ENCODE measurements around the gene ANHX.

The ANHX gene

DNA sequence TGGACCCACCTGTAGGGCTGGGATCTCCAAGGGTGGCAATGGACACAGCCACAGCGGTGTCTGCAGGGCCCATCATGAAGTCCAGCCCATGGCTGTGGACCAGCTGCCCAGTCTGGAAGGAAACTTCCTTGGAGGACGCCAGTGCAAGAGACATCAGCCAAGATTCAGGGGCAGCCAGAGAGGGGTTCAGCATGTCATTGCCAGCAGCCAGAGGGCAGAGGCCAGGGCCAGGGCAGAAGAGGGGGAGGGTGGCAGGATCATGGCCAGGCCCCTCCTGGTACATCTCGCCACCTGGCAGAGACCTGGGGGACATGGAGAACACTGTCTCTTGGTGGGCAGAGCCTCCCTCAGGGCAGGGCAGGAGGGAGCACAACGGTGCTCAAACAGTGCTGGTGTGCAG is 10.2 kb downstream of the ANHX start:
- TF ChIP-seq, protein P1, sequence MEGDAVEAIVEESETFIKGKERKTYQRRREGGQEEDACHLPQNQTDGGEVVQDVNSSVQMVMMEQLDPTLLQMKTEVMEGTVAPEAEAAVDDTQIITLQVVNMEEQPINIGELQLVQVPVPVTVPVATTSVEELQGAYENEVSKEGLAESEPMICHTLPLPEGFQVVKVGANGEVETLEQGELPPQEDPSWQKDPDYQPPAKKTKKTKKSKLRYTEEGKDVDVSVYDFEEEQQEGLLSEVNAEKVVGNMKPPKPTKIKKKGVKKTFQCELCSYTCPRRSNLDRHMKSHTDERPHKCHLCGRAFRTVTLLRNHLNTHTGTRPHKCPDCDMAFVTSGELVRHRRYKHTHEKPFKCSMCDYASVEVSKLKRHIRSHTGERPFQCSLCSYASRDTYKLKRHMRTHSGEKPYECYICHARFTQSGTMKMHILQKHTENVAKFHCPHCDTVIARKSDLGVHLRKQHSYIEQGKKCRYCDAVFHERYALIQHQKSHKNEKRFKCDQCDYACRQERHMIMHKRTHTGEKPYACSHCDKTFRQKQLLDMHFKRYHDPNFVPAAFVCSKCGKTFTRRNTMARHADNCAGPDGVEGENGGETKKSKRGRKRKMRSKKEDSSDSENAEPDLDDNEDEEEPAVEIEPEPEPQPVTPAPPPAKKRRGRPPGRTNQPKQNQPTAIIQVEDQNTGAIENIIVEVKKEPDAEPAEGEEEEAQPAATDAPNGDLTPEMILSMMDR (IDR thresholded peaks at IDR 0.05; ENCODE audit: extremely low read depth, insufficient read depth, missing control alignments): no peak
- no peak for DNase-seq (ENCODE audit: low spot score)
- in situ Hi-C loops (cut with MboI; ENCODE audit: low pct_unique_long_range_greater_than_20kb, low sequenced_read_pairs, unreplicated experiment): no loop called here

DNA sequence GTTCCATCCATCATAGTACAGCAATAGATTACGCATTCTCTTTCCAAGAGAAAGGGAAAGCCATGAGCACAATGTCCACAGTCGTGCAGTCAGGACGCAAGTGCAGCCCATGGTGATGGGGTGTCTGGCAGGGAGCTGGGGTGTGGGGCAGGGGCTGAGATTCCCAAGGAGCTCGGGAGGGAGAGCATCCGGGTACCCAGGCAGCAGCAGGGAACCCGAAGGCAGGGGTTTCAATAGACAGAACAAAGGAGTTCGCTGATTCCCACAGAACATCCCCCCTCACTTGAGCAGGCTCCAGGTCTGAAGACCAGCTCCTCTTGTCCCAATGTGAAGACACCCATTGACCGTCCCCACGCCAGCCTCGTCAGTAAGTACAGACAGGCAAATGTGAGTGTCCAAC is 13.5 kb downstream of the ANHX start:
- no peak for DNase-seq (ENCODE audit: low spot score)
- in situ Hi-C loops (cut with MboI; ENCODE audit: low pct_unique_long_range_greater_than_20kb, low sequenced_read_pairs, unreplicated experiment): no loop called here
- TF ChIP-seq, protein P1 (IDR thresholded peaks at IDR 0.05; ENCODE audit: extremely low read depth, insufficient read depth, missing control alignments): no peak

DNA sequence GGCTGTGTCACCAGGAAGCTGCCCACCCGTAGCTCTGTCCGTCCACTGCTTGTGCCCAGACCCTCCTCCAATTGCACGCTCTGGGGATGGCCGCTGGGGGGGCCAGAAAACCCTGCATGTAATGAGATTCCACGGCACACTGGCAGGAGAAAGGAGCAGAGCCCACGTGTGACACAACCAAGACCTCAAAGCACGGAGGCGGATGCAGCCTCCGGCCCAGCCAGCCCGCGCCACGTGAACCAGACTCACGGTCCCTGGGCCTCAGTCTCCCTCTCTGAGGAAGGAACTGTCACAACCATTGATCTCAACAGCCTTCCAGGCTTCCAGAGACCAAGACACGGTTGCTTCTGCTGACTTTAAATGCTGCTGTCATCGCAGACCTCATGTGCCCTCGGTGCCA is 14.4 kb downstream of the ANHX start:
- in situ Hi-C loops (cut with MboI; ENCODE audit: low pct_unique_long_range_greater_than_20kb, low sequenced_read_pairs, unreplicated experiment): no loop called here
- no peak for DNase-seq (ENCODE audit: low spot score)
- TF ChIP-seq, protein P1 (IDR thresholded peaks at IDR 0.05; ENCODE audit: extremely low read depth, insufficient read depth, missing control alignments): no peak

DNA sequence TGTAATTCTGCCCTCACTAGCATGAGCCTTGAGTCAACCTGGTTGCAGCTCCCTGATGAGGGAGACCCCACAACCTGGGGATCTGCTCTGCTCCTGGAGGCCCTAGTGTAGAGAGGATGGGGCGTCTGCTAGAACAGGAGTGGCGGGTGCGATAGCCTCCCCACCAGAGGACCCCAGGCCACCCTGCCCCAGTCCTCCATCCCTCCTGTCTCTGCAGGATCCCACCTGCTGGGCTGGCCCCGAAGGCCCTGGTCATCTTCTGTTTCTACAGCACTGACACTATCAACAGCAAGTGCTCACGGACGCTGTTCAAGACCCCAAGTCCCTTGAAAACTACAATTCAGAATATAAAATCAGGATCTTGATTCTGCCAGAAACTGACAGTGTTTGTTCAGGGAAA is 15.2 kb downstream of the ANHX start:
- no peak for DNase-seq (ENCODE audit: low spot score)
- TF ChIP-seq, protein P1 (IDR thresholded peaks at IDR 0.05; ENCODE audit: extremely low read depth, insufficient read depth, missing control alignments): no peak
- in situ Hi-C loops (cut with MboI; ENCODE audit: low pct_unique_long_range_greater_than_20kb, low sequenced_read_pairs, unreplicated experiment): no loop called here

DNA sequence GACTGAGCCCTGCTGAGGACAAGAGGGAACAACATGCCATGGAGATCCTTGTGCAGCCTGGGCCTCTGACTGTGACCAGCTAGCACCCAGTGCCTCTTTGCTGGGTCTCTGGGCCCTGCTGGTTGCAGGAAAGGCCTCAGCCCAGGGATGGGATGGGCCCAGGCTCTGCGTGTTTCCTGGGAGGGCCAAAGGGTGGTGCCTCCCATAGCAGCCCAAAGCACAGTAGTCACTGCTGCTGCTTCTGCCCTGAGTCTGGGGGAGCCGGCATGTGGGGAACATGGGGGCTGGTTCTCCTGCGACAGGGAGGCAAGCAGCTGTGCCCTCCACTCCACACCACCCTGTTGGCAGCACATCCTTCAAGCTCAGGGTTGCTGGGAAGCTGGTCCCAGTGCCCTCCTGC is 18.5 kb downstream of the ANHX start:
- in situ Hi-C loops (cut with MboI; ENCODE audit: low pct_unique_long_range_greater_than_20kb, low sequenced_read_pairs, unreplicated experiment): no loop called here
- no peak for DNase-seq (ENCODE audit: low spot score)
- TF ChIP-seq, protein P1 (IDR thresholded peaks at IDR 0.05; ENCODE audit: extremely low read depth, insufficient read depth, missing control alignments): no peak

DNA sequence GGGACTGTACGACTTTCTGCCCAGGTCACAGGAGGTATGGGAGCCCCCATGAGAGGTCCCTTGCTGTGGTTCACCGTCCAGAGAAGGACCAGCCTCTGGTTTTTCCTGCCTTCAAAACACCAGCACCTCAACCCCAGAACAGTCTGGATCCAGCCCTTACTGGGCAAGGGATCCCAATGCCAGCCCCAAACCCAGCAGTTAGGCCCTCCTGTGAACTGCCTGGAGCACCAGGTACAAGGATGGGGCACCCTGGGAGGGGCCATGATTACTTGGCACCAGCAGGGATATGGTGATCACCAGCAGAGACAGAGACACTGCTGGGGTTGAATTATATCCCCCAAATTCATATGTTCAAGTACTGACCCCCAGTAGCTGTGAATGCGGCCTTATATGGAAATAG is 20.0 kb downstream of the ANHX start:
- in situ Hi-C loops (cut with MboI; ENCODE audit: low pct_unique_long_range_greater_than_20kb, low sequenced_read_pairs, unreplicated experiment): no loop called here
- DNase-seq (ENCODE audit: low spot score): no peak
- TF ChIP-seq, protein P1 (IDR thresholded peaks at IDR 0.05; ENCODE audit: extremely low read depth, insufficient read depth, missing control alignments): no peak

DNA sequence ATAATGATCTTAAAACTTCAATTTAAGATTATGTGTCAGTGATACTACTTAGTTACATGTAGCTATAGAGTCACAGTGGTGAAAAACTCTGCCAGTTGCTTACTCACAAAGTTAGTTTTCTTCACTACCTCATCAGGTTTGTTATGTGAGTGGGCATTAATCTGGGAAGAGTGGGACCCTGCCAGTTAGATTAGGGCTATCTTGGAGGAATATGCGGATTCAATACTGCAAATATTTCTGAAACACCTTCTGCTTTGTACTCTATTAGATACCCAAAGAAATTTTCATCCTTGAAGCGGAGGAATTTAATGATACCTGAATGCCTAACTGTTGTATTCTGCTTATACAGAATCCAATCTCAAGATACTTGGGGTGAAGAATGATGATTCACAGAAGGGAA is 29.3 kb downstream of the ANHX start:
- TF ChIP-seq, protein P1 (IDR thresholded peaks at IDR 0.05; ENCODE audit: extremely low read depth, insufficient read depth, missing control alignments): no peak
- in situ Hi-C loops (cut with MboI; ENCODE audit: low pct_unique_long_range_greater_than_20kb, low sequenced_read_pairs, unreplicated experiment): no loop called here
- no peak for DNase-seq (ENCODE audit: low spot score)
